CD4-positive, alpha-beta T cell treated with Interleukin-4 for 4 hours (primary cell): ENCODE results near the gene EMC8.
"Not testable (repeated sequence)": the region's sequence is repeated elsewhere in the genome, so short reads cannot be mapped to it uniquely, and the experiment has no call there.

ENCODE experiments used
- DNase-seq: peaks from one replicate; pipeline ENCODE4 v3.0.0-alpha.2; 2020

EMC8 gene

GRCh38 chr16:85812031-85812807, 12.9 kb upstream of the EMC8 start:
- DNase-seq = no peak

GRCh38 chr16:85810742-85811115, 11.4 kb upstream of the EMC8 start:
- DNase-seq = no peak

GRCh38 chr16:85810097-85810741, 10.9 kb upstream of the EMC8 start:
- DNase-seq = no peak

GRCh38 chr16:85809645-85810044, 10.3 kb upstream of the EMC8 start:
- DNase-seq = no peak

GRCh38 chr16:85808926-85809325, 9.6 kb upstream of the EMC8 start:
- DNase-seq = no peak

GRCh38 chr16:85808104-85808503, 8.8 kb upstream of the EMC8 start:
- DNase-seq = not testable (repeated sequence)

GRCh38 chr16:85807340-85807739, 8.0 kb upstream of the EMC8 start:
- not testable (repeated sequence) for DNase-seq

- DNase-seq = no peak
Measured at GRCh38 chr16:85806539-85806938, 7.2 kb upstream of the EMC8 start.

GRCh38 chr16:85805442-85806045, 6.2 kb upstream of the EMC8 start:
- DNase-seq = no peak

GRCh38 chr16:85803570-85803969, 4.2 kb upstream of the EMC8 start:
- DNase-seq = no peak

- no peak for DNase-seq
Measured at GRCh38 chr16:85800321-85800669, 951 bp upstream of the EMC8 start.

GRCh38 chr16:85798901-85799496, 345 bp downstream of the EMC8 start:
- no peak for DNase-seq

GRCh38 chr16:85798283-85798776, 1.0 kb downstream of the EMC8 start:
- no peak for DNase-seq

- DNase-seq = no peak
Measured at GRCh38 chr16:85796599-85796998, 2.7 kb downstream of the EMC8 start.

- no peak for DNase-seq
Measured at GRCh38 chr16:85796152-85796551, 3.2 kb downstream of the EMC8 start.

- no peak for DNase-seq
Measured at GRCh38 chr16:85794696-85795095, 4.6 kb downstream of the EMC8 start.

GRCh38 chr16:85793662-85794298, 5.6 kb downstream of the EMC8 start:
- DNase-seq = no peak

GRCh38 chr16:85789773-85790172, 9.6 kb downstream of the EMC8 start:
- no peak for DNase-seq

GRCh38 chr16:85788819-85789218, 10.5 kb downstream of the EMC8 start:
- DNase-seq = no peak

- DNase-seq = no peak
Measured at GRCh38 chr16:85785927-85786326, 13.4 kb downstream of the EMC8 start.

GRCh38 chr16:85784813-85785212, 14.5 kb downstream of the EMC8 start:
- no peak for DNase-seq

- no peak for DNase-seq
Measured at GRCh38 chr16:85783441-85783840, 15.9 kb downstream of the EMC8 start.

- no peak for DNase-seq
Measured at GRCh38 chr16:85782451-85782850, 16.9 kb downstream of the EMC8 start.
